HG03378 (cell line): Measurements from ENCODE around the gene DPYSL5.
"Not testable (repeated sequence)": the region's sequence is repeated elsewhere in the genome, so short reads cannot be mapped to it uniquely, and the experiment has no call there.

ENCODE experiments used
- ATAC-seq: cut with Tn5 transposase; IDR thresholded peaks from one replicate; pipeline ENCODE4 v1.9.1; 2021; ENCODE audit warnings: mild to moderate bottlenecking, moderate library complexity; ENCODE audit not compliant: unreplicated experiment

DPYSL5 gene

DNA sequence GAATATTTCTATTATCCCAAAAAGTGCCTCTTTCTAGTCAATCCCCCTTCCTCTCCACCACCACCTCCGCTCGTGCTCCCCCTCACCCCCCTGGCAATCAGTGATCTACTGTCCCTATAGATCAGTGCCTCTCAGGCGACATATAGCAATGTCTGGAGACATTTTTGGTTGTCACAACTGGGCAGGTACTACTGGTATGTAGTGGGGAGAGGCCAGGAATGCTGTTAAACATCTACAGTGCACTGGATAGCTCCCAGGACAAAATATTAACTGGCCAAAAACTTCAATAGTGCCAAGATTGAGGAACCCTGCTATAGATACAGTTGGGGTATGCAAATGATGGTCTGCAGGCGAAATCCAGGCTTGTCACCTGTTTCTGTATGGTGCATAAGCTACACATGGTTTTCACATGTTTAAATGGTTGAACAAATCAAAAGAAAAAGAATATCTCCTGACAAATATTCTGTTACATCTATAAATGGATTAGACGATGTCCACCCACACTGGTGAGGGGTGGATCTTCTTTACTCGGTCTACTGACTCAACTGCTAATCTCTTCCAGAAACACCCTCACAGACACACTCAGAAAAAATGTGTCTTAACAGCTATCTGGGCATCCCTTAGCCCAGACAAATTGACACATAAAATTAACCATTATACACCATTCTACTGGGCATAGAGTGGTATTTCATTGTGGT lies 25.5 kb downstream of the DPYSL5 start:
- no peak for ATAC-seq

GRCh38 chr2:26874514-26874913 lies 26.6 kb downstream of the DPYSL5 start:
- no peak for ATAC-seq

DNA sequence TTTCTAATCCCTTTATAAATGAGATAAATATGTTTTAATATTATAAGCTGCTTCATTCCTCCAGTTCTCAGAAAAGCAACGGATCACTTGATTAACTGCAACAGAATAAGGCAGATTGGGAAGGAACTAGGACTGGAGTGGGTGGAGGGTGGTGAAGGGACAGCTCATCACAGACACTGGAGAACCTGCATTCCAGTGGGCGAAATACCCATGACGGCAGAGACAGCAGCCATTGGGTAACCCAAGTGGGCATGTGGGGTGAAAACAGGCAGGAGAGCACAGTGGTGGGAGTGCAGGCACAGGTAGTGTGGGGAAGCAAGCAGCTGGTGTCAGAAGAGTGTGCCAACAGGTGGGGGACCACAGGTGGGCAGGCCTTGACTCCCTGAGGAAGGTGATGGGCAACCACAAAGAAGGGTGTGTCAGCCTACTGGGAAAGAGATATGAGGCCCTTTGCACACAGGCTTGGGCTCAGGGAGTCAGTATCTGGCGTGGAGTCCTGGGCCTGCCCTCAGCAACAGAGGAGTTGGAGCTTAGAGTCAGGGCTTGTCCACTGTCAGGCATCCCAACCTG lies 27.2 kb downstream of the DPYSL5 start:
- no peak for ATAC-seq

- no peak for ATAC-seq
Measured at GRCh38 chr2:26875808-26876207, 27.9 kb downstream of the DPYSL5 start.

DNA sequence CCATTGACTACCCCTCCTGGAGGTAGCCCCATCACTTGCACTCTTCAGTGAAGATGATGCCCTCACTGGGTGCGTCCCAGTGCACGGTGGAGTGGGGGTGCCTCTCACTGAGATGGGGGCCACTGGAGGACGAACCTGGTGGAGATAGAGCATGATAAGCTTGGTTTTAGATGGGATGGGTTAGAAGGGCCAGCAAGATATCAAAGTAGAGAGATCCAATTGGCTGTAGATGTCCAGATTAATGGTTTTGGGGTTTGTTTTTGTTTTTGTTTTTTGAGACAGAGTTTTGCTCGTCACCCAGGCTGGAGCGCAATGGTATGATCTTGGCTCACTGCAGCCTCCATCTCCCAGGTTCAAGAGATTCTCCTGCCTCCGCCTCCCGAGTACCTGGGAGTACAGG lies 28.3 kb downstream of the DPYSL5 start:
- ATAC-seq, result no peak

- no peak for ATAC-seq
Measured at GRCh38 chr2:26877276-26877675, 29.3 kb downstream of the DPYSL5 start.

- ATAC-seq, result no peak
Measured at GRCh38 chr2:26880161-26880560, 32.2 kb downstream of the DPYSL5 start.

GRCh38 chr2:26880910-26881435 lies 33.0 kb downstream of the DPYSL5 start:
- ATAC-seq, result no peak

- not testable (repeated sequence) for ATAC-seq
Measured at GRCh38 chr2:26882220-26882619, 34.3 kb downstream of the DPYSL5 start.

DNA sequence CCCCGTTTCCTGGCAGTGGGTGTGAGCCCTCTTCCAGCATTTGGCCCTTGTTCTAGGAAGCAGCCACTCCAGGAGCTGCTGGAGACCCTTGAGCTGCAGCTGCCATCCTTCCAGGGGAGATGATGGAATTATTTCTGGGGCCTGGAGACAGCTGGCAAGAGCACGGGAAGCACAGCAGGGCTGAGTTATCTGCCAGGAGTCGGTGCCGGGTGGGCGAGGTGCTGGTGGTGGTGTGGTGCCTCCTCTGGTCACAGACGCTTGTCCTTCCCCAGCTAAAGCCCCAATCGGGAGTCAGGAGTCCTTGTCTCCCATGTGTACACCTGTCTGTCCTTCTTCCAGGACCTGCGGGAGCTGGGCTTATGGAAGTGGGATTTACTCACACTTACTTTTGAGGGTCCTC lies 36.0 kb downstream of the DPYSL5 start:
- no peak for ATAC-seq

- no peak for ATAC-seq
Measured at GRCh38 chr2:26884486-26884885, 36.6 kb downstream of the DPYSL5 start.

GRCh38 chr2:26885651-26886329 lies 37.9 kb downstream of the DPYSL5 start:
- no peak for ATAC-seq

DNA sequence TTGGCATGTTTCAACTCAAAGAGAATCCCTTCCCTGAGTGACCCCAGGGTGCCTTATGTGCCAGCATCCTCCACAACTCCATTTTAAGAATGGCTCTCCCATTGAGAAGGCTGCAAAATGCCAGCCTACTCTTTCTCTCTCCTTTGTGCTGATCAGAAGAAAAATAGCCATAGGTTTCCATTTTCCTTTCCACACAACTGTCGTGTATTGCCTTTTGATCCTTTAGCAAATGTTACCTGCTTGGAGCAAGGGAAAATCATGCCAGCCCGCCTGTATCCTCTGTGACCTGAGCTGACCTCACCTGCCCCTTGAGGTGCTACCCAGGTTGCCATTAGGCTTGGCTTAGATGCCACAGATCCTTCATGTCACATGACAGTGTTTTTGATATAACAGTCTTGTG lies 38.8 kb downstream of the DPYSL5 start:
- no peak for ATAC-seq

- no peak for ATAC-seq
Measured at GRCh38 chr2:26887151-26887550, 39.2 kb downstream of the DPYSL5 start.

DNA sequence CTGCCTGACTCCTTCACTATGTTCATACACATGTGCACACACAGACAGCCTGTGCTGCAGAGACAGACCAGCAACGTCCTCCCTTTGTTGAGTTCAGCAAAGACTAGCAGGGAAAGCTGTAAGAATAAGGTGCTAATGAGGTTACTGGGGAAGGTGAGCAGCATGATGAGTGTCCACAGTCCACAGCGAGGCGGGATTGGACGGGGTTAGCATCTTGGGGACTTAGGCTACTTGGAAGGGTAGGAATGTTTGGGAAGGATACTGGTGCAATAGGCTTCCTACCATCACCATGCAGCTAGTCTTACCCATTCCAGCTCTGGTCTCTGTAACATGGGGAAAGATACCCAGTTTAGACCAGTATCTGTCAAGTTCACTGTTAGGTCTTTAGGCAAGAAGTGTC lies 41.9 kb downstream of the DPYSL5 start:
- no peak for ATAC-seq

DNA sequence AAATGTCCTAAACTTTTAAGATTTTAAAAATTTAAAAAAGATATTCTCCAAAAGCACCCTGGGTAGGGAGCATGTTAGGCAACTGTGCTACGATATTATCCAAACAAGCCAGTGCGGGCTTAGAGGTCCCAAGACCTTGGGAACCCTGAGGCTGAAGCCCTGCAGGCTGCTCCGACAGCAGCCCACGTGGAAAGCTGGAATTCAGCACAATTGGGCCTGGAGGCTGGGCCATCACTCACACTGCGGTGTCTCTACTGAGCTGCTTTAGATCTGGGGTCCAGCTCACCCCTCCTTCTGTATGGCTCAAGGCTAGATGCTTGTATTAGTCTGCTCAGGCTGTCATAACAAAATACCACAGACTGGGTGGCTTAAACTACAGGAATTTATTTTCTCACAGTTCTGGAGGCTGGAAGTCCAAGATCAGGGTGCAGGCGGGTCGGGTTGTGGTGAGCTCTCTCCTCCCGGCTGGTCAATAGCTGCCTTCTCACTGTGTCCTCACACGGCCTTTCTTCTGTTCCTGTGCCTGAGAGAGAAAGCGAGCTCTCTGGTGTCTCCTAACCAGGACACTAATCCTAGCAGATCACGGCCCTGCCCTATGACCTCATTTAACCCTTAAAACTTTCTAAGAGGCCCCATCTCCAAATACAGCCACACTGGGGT lies 42.5 kb downstream of the DPYSL5 start:
- no peak for ATAC-seq

GRCh38 chr2:26892133-26892532 lies 44.2 kb downstream of the DPYSL5 start:
- no peak for ATAC-seq

- no peak for ATAC-seq
Measured at GRCh38 chr2:26892922-26893524, 45.1 kb downstream of the DPYSL5 start.

DNA sequence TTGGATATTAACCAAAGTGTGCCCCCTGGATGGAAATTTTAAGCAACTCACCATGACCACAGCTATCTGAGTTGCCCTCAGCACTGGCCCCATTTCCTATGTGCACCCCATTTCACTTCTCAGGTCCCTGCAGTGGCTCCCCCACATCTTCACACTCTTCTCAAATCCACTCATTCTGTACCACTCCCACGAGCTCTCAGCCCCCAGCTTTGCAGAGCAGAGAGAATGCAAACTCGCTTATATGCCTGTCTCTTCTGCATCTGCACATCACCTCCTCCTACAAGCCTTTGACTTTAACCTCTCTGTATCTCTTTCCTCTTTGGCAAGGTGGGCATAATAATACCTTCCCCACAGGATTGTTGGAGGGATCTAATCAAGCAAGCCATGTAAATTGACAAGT lies 46.2 kb downstream of the DPYSL5 start:
- ATAC-seq, result no peak

DNA sequence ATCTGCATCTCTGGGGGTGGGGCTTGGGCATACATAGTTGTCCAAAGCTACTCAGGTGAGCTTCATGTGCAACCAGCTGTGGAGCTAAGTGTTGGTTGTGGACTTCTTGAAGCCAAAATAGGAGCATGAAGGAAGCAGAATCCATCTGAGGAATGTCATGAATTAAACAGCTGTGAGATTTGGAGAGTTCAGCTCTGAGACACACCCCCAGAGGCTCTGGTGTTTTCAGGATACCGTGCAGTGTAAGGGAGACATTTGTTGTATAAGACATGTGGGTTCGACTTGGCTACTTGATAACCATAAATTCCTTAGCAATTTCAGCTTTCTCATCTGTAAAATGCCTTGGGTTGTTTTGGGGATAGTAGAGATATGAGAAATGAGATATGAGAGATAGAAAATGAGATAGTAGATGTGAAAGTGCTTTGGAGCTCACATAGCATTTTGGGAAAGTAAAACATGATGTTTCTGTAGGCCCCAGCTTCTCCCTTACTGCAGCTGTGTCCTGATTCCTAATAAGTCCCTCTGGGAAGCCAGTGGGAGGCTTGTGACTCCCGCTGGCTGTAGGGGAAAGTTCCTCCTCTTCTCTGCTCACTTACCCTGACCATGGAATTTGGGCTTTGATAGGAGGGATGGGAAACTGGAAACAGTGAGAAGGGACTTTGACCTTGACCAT lies 50.0 kb downstream of the DPYSL5 start:
- no peak for ATAC-seq
